Measurements from ENCODE around the gene RREB1.
A peak's percentile ranks its signal among the peaks of the same experiment; 100 is the strongest.

The RREB1 gene

DNA sequence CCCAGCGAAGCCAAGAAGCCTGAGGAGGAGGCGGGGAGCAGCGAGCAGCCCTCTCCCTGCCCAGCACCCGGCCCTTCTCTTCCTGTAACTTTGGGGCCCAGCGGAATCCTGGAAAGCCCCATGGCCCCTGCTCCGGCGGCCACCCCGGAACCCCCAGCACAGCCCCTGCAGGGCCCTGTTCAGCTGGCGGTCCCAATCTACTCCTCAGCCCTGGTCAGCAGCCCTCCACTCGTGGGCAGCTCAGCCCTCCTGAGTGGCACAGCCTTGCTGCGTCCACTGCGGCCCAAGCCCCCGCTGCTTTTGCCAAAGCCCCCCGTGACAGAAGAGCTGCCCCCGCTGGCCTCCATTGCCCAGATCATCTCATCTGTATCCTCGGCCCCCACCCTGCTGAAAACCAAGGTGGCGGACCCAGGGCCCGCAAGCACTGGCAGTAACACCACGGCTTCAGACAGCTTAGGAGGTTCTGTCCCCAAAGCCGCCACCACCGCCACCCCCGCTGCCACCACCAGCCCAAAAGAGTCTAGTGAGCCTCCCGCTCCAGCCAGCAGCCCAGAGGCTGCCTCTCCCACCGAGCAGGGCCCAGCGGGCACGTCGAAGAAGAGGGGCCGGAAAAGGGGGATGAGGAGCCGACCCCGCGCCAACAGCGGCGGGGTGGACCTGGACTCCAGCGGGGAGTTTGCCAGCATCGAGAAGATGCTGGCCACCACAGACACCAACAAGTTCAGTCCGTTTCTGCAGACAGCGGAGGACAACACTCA, 123.4 kb downstream of the RREB1 start:
- no peak for DNase-seq

DNA sequence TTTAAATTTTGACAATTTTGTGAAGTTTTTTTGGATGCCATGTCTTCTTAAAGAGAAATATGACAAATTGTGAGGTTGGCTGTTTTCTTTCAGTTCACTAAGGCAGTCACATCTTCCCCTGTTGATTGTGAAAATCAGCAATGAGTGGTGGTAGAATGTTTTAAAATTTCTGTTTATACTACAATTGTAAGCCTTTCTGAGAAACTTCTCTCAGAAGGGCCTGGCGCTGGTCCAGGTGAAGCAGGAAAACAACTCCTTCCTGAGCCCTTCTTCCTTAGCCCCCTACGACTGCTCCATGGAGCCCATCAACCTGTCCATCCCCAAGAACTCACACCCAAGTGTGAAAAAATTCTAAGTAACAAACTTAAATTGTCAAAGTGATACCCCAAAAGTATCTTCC, 124.6 kb downstream of the RREB1 start:
- no peak for DNase-seq

DNA sequence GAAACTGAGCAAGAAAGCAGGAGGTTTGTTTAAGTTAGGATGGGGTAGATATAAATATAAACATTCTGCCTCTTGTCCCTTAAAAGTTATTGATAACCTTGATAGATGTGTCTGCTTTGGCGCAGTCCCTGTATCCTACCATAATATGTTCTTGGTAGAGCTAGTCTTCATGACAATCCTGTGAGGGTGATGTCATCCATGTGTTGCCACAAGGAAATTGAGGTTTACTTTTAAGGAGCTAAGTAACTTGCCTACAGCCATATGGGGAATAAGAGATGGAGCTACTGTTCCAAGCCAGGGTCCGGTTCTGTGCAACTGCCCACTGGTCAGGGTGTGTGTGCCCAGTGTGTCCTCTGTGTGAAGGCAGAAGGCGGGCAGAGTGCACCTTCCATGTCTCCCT, 126.8 kb downstream of the RREB1 start:
- no peak for DNase-seq

DNA sequence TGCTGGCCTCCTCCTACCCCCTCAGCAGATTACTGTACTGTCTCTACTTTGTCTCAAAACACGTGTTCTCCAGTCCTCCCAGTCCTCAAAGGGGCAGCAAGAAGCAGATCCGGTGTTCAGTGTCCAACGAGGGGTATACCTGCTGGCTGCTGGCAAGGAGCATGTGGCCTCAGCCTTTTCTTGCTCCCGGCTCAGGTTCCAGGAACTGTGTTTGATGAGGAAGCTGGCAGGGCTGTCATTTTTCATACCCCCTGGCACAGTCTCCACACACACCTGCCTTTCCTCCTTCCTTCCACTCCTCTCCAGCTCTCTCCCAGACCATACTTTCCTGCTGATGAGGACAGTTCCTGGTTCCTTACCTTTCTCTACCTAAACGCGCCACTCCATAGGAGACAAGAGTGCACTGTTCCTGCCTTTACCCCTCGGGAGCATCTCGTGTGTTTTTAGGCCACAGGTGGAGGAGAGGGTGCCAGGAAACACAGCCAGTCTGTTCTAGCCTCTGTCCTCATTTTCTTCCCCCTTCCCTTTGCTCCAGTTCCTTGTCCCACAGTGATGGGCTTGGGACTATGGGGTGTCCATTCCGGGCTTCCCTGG, 128.0 kb downstream of the RREB1 start:
- no peak for DNase-seq

DNA sequence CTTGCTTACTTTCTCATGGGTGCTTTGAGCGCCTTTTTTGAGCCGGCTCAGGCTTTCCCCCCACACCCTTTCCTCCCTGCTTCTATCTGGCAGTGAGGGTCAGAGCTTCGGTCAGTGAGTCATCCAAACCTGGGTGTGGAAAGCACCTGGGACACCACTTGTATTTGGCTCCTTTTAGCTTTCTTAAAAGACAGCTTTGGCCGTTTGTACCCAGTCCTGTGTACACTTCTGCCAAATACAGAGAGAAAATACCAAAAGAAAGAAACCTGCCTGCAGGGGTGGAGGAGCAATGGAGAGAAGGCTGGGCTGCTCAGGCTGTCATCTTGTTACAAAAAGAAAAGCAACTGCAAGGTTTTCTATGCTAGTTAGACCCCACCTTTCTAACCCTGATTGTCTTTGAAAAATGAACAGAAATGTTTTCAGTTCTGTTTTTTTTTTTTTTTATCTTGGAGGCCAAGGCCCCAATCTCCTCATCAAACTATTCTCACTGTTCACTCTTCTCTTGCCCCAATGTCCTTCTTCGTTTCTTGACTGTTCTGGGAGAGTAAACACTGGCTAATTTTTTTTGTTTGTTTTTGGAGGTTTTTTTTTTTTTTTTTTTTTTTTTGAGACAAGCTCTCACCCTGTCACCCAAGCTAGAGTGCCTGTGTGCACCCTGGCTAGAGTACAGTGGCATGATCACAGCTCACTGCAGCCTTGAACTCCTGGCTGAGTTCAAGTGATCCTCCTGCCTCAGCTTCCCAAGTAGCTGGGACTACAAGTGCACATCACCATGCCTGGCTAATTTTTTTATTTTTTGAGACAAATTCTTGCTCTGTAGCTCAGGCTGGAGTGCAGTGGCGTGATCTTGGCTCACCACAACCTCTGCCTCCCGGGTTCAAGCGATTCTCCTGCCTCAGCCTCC, 128.8 kb downstream of the RREB1 start:
- DNase-seq = no peak

DNA sequence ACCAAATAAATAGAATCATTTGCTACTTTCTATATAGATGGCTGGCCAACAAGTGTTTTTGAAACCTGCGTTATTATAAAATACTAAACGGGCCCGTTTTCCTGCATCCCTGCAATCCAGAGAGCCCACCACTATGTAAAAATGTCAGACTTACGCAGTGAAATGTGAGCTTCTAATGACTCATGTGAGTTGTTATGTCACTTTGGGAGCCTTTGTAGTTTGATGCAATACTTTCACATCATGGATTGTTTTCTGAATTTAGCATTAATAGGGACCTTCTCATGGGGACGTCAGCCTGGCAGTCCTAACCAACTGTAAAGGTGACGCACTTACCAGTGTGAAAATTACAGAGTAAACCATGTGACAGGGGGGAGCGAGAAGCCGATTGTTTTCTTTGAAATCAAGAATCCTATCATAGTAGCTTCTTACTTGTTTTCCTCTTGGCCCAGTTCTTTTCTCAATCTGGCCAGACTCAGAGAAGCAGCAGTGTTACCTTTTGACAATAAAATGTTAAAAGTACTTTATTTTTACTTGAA, 130.0 kb downstream of the RREB1 start:
- no peak for DNase-seq

DNA sequence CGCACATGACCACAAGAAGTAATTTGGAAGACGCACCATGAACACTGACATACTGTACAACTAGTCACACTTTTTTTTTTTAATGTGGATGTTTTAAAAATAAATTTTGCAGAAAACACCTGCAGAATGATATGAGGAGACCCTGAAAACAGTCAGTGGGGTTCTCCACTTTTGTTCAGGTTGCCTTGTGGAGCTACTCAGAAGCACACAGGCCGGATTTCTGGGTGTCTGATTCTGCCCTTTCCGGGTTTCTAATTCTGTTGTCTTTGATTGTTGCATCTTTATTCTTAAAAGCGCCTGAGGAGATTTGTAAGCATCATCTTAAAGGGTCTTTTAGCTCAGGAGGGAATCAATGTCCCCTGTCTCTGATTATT, 130.8 kb downstream of the RREB1 start:
- no peak for DNase-seq

DNA sequence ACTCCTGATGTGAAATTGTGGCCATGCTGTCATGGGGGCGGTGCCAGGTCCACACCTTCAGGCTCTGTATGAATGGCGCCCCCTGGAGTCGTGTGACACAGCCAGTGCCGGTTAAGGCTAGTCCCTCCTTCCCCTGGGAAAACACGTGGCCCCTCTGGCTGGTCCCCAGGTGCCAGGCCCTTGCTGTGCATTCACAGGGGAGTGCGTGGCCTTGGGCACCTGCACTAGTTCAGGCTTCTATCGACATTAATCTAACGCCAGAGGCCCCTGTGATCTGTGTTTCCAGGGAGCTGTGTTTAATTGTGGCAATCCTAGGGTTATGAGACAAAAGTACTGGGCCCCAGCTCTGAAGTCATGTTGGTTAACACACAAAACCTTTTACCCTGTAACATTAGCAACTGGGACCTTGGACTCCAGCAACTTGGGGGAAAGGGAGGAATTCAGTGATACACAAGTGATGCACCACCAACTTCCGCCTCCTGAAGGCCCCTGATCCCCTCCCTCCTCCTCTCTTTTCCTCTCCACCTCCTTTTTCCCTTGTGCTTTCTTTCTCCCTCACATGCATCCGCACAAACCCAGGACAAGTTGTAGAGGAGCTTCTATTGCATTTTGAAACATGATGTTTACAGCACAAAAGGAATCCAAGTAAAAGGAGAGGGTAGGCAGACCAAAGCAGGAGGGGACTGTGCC, 131.3 kb downstream of the RREB1 start:
- peak; percentile 63 for DNase-seq

DNA sequence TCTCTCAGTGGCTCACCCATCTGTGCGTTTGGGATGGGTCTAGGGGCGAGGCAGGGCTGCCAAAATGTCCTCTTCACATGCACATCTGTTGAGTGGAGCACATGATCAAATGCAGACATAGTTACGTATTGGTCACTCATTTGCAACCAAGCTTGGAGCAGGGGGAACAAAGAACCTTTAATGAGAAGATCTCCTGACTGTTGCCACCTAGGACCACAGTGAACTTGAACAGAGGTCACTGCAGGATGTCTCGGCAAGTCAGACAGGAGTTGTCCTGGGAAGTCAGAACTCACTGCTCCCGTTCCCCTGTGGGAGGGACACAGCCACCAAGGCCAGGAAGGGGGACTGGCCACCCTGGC, 131.8 kb downstream of the RREB1 start:
- no peak for DNase-seq

DNA sequence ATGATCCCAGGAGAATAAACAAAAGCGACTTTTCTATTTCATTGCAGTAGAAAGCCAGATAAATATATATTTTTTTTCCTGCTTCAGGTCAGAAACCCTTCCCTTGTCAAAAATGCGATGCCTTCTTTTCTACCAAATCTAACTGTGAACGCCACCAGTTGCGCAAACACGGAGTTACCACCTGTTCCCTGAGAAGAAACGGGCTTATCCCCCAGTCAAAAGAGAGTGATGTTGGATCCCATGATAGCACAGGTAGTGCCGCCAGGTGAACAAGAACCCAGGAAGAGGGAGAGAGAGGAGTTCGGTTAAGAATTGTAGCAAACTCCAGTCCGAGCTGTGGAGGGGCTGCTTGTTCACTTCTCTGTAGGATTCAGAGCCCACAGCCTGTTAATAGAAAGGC, 132.6 kb downstream of the RREB1 start:
- no peak for DNase-seq

DNA sequence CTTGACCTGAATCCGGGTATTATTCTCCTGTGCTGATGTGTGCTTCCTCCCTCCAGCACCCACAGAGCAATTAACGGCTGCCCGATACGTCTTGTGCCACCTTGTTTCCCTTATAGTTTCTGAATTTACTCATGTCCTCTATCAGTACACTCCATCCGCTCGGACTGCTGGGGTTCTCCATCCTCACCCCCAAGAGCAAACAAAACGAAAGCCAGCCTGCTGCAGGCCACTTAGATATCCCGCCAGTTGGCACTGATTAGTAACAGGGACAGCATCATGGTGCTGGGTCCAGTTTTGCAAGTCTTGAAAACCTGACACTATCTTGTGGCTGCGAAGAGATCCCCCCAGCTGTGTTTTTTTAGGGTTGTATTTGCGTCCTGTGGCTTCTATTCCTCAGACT, 133.4 kb downstream of the RREB1 start:
- DNase-seq = no peak

DNA sequence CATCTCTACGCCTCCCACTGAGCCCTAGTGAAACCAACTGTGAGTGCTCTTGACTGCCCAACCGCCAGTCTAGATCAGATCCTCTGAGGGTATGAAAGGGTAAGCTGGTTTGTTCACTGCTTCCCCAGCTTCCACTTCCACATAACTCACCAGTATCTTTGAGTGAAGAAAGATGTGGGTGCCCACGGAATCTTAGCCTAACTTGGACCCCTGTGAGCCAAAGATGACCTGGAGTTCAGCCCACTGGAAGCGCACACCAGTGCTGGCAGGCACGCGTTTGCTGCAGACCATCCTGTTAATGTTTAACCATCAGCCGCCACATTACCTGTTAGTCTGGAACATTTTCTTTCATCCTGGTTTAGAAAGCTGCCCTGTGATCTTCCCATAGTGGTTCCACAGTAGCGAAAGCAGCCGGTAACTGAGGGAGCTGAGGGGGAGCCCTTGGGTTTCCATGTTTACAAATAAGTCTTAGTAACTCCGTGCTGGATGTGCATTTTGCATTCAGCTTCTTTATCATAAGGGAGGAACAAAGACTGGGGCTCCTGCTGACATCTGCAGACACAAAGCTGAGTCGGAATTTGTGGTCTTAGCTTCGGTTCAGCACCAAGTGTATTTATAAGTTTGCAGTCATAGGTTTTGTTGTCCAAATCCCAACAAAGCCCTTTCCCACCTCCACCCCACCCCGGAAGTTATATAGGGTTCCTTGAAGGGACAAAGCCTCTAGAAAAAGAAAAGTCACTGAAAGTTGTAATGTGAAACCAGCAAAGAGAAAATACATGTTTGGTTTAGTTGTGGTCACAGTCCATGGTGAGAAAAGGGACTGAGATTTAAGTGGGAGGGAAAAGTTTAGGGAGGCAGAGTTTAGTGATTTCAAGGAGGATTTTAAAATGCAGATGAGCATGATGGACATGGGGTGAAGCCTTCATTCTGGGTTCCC, 134.2 kb downstream of the RREB1 start:
- DNase-seq = no peak

DNA sequence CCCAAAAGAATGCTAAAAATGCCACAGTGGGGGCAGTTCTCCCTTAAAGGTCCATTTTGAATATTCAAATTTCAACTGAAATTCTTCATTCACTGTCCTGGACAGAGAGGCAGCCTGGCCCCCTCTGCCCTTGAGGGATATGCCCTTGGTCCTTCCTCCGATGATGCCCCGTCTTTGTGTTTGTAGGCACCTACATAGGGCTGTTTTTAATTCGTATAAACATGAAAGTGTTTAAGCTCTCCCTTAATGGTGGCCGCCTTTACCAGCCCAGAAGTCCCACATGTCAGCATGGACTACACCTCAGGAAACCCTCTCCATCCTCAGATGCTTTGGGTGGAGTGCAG, 135.0 kb downstream of the RREB1 start:
- DNase-seq = no peak

DNA sequence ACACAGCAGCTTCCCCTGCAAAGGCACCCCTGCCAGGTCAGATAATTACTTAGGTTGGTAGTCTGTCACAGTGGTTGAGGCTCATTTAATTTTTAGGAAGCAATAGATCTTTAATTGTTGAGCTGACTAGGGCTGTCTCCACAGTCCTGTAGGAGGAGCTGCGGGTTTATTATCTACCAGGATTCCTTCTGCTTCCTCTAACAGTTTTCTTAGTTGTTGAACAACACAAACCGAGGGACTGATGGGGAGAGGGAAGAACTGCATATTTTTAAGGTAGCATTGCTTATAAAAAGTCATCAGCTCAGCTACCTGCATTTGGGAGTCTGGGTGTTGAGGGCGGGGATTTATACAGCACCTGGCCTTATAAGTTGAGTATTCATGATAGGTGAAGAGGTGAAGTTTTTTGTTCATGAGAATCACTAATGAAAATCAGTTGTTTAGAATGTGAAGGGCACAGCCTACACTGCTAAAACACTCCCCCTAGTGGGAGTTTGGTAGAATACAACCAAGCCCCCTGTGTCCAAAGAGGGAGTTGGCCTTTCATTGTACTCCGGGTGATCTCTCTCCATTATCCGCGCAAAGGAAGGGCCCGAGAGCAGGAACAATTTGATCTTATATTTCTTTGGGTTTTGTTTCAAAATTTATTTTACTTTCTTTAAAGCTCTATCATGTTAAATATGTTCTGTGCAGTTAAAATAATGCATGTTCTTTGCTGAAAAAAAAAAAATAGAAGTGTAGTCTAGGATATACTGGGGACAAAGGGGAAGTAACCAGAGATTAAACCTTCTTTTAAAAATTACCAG, 135.6 kb downstream of the RREB1 start:
- DNase-seq = peak; percentile 71

DNA sequence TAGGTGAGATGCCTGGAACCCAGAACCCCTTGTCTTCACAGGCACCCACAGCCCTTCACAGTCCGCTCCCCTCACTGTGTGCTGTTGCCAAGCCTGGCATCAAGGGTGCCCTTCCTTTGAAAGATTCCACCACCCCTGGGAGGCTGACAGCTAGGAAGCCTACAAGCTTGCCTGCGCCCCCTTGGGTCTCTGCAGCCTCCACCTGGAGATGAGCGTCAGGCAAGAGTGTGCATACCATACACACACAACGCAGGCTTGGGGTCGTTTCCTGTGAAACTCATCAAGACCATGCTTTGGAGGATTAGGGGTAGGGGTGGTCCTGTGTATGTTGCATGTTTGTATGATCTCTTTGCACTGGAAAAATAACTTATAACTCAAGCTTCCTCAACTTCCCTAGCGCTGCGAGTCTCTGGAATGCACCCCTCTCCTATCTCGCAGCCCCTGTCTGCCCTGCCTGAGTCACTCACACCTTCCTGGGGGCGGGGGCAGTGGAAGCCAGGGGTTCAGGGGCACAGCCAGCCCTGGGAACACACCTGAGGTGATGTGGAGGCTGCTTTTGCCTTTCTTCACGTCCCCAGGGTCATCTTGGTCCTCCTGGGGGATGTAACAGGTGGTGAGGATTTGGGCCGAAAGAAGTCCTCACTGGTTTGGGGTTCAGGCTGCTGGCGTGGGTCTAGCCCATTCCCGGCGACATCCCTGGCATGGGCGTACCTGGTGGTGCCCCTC, 138.1 kb downstream of the RREB1 start:
- DNase-seq = no peak

DNA sequence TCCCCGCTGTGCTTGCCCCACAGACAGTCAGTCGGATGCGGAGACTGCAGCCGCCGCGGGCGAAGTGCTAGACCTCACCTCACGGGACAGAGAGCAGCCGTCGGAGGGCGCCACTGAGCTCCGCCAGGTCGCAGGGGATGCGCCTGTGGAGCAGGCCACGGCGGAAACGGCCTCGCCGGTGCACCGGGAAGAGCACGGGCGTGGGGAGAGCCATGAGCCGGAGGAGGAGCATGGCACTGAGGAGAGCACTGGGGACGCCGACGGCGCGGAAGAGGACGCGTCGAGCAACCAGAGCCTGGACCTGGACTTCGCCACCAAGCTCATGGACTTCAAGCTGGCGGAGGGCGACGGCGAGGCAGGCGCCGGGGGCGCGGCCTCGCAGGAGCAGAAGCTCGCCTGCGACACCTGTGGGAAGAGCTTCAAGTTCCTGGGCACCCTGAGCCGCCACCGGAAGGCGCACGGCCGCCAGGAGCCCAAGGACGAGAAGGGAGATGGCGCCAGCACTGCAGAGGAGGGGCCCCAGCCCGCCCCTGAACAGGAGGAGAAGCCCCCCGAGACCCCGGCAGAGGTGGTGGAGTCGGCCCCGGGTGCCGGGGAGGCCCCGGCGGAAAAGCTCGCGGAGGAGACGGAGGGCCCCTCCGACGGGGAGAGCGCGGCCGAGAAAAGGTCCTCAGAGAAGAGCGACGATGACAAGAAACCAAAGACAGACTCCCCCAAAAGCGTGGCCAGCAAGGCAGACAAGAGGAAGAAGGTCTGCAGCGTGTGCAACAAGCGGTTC, 138.8 kb downstream of the RREB1 start:
- DNase-seq = no peak

DNA sequence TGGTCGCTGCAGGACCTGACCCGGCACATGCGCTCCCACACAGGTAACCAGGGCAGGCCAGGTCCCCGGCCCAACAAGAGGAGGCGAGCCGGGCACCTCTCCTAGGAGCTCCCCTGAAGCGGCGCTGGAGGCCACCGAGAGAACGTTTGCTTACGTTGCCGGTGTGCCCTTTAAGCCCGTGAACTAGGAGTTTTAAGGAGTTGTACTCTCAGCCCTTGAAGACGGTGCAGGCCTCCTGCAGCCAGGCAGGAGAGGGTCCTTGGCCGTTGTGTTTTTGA, 139.4 kb downstream of the RREB1 start:
- no peak for DNase-seq

DNA sequence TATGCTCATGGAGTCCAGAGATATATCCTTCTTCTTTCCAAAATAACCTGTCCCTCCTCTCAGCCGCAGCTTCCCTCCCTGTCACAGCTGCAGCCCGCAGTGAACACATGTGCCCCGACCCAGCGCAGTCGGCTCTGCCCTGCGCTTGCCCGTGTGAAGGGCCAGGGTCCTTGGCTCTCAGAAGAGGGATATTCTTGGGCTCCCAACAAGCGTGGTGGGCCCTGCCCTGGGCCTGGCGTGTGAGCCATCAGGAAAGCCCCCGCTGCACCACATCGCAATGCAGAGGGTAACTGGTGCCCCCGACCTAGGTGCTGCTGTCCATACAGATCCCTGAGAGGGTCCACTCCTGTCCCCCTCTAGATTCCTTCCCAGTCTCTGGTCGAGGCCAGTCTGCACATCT, 140.1 kb downstream of the RREB1 start:
- DNase-seq = no peak

DNA sequence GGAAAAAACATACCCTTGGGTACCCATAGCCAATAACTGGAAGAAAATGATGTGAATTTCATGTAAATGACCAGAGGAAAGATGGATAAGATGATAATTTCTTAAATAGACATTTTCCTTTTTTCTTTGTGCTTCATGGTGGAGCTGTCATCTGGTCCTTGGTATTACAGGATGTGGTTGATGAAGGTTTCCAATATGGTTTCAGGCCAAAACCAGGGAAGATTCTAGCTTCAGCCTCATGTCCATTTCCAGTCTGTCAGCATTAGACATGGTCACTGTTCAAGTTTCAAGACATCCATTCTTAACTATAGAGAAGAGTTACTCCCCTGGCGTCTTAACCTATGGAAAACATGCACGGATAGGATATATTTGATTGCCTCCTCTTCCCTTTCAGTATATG, 141.6 kb downstream of the RREB1 start:
- no peak for DNase-seq
